Mesothelial cell of epicardium (in vitro differentiated cells): Measurements from ENCODE around the gene HMGXB3. TPM values are rescaled to one million over a fixed set of nuclear protein-coding genes. Genes with fewer than 3 reads are reported as not detected.

Source experiments
- DNase-seq, 2 experiments: peaks; one replicate each; pipeline ENCODE4 v3.0.0; 2021; ENCODE audit warnings: low spot score in 2 of 2; ENCODE audit not compliant: unreplicated experiment in 2 of 2
- H3K27ac Mint-ChIP-seq: 2 replicates; pipeline ENCODE4 v1.8.0; 2021; ENCODE audit warnings: mixed read lengths
- H3K27me3 Mint-ChIP-seq: 2 replicates; pipeline ENCODE4 v1.8.0; 2021; ENCODE audit warnings: low read depth, mixed read lengths
- H3K36me3 Mint-ChIP-seq: 2 replicates; pipeline ENCODE4 v1.8.0; 2021; ENCODE audit warnings: mixed read lengths
- H3K4me1 Mint-ChIP-seq: 2 replicates; pipeline ENCODE4 v1.8.0; 2021; ENCODE audit warnings: mixed read lengths
- H3K4me3 Mint-ChIP-seq: 2 replicates; pipeline ENCODE4 v1.8.0; 2021; ENCODE audit warnings: mild to moderate bottlenecking, moderate library complexity, mixed read lengths
- H3K9me3 Mint-ChIP-seq: 2 replicates; pipeline ENCODE4 v1.8.0; 2021; ENCODE audit warnings: mixed read lengths
- total RNA-seq: library from RNA; stranded (reverse); gene quantifications from 3 replicates; pipeline ENCODE4 v1.2.1, GENCODE V29; 2021
- TF ChIP-seq, protein P1 (sequence below): fragments of 200-600 bp; sonication (generic); IDR thresholded peaks from one replicate; pipeline ENCODE4 v1.5.0; 2021; ENCODE audit warnings: antibody characterized with exemption; ENCODE audit not compliant: unreplicated experiment

Gene HMGXB3
- total RNA-seq, 1 donor from 2014 or later, result 53.1 TPM

- H3K9me3 Mint-ChIP-seq, result peaks cover 5% of the 10 kb centered on the region
- DNase-seq, result no peak
- H3K4me3 Mint-ChIP-seq, result no peak overlapping the region
- peaks cover 3% of the 10 kb centered on the region for H3K4me1 Mint-ChIP-seq
- no peaks in the 10 kb centered on the region for H3K27me3 Mint-ChIP-seq
- TF ChIP-seq, protein P1, sequence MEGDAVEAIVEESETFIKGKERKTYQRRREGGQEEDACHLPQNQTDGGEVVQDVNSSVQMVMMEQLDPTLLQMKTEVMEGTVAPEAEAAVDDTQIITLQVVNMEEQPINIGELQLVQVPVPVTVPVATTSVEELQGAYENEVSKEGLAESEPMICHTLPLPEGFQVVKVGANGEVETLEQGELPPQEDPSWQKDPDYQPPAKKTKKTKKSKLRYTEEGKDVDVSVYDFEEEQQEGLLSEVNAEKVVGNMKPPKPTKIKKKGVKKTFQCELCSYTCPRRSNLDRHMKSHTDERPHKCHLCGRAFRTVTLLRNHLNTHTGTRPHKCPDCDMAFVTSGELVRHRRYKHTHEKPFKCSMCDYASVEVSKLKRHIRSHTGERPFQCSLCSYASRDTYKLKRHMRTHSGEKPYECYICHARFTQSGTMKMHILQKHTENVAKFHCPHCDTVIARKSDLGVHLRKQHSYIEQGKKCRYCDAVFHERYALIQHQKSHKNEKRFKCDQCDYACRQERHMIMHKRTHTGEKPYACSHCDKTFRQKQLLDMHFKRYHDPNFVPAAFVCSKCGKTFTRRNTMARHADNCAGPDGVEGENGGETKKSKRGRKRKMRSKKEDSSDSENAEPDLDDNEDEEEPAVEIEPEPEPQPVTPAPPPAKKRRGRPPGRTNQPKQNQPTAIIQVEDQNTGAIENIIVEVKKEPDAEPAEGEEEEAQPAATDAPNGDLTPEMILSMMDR, result no peak
- no peak overlapping the region for H3K27ac Mint-ChIP-seq
- no peaks in the 10 kb centered on the region for H3K36me3 Mint-ChIP-seq
Observed at GRCh38 chr5:150070821-150071220, 70.3 kb downstream of the HMGXB3 start.

DNA sequence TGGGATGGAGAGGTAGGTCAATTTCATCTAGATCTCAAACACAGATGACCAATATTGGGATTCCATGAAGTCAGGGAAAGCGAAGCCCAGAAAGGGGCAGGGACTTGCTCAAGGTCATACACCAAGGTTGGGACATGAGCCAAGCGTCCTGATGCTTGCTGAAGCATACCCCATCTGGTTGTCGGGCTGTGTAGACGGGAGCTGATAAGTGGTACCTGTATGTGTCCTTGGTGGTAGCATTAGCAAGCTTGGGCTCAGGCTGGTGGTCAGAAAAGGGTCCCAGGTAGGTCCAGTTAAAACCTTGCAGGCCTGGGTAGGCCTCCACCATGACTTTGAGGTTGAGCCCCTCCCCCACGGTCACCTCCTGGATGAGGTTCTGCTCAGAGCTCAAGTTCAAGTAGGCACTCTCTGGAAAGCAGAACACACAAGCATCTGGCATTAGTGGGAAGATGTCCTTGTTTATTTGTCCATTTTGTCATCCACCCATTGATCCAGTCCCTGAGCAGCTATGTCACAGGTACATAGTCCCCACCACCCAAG is 72.6 kb downstream of the HMGXB3 start:
- Mint-ChIP-seq H3K27me3 (no peaks in the 10 kb centered on the region), H3K4me3 (no peak overlapping the region), H3K27ac (no peak overlapping the region), H3K4me1 (peaks cover 3% of the 10 kb centered on the region), H3K36me3 (no peaks in the 10 kb centered on the region), H3K9me3 (peaks cover 5% of the 10 kb centered on the region)
- no peak for DNase-seq
- TF ChIP-seq, protein P1, result no peak

GRCh38 chr5:150073677-150074076 is 73.1 kb downstream of the HMGXB3 start:
- no peak for DNase-seq
- H3K27me3 Mint-ChIP-seq, result no peaks in the 10 kb centered on the region
- peaks cover under 1% of the 10 kb centered on the region for H3K4me1 Mint-ChIP-seq
- no peaks in the 10 kb centered on the region for H3K36me3 Mint-ChIP-seq
- H3K4me3 Mint-ChIP-seq, result no peak overlapping the region
- no peak overlapping the region for H3K27ac Mint-ChIP-seq
- TF ChIP-seq, protein P1, result no peak
- H3K9me3 Mint-ChIP-seq, result peaks cover 5% of the 10 kb centered on the region

DNA sequence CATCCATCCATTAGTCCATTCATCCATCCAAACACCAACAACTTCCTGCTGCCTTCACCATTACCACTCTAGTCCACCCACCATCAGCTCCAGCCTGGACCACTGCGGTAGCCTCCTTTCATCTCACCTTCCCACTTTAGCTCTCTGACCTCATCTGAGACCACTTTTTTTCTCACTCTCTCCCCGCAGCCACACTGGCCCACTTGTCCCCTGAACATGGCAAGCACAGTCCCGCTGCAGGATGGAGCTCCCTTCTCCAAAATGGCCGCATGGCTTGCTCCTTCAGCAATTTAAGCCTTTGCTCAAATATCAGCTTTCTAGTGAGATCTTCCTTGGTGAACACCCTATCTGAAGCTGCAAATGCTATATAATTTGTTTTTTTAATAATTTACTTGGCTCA is 74.7 kb downstream of the HMGXB3 start:
- no peak for DNase-seq

GRCh38 chr5:150075806-150076205 is 75.3 kb downstream of the HMGXB3 start:
- Mint-ChIP-seq H3K27me3 (no peaks in the 10 kb centered on the region), H3K4me1 (no peaks in the 10 kb centered on the region), H3K36me3 (no peaks in the 10 kb centered on the region), H3K9me3 (peaks cover 5% of the 10 kb centered on the region), H3K4me3 (no peak overlapping the region), H3K27ac (no peak overlapping the region)
- TF ChIP-seq, protein P1, result no peak
- DNase-seq, result peak in 1 of 2 experiments; percentile 34

More for the DNA sequence above, 74.7 kb downstream of the HMGXB3 start:
- Mint-ChIP-seq H3K36me3 (no peaks in the 10 kb centered on the region), H3K9me3 (peaks cover 5% of the 10 kb centered on the region), H3K27ac (no peak overlapping the region), H3K4me1 (no peaks in the 10 kb centered on the region), H3K4me3 (no peak overlapping the region), H3K27me3 (no peaks in the 10 kb centered on the region)
- TF ChIP-seq, protein P1, result no peak

DNA sequence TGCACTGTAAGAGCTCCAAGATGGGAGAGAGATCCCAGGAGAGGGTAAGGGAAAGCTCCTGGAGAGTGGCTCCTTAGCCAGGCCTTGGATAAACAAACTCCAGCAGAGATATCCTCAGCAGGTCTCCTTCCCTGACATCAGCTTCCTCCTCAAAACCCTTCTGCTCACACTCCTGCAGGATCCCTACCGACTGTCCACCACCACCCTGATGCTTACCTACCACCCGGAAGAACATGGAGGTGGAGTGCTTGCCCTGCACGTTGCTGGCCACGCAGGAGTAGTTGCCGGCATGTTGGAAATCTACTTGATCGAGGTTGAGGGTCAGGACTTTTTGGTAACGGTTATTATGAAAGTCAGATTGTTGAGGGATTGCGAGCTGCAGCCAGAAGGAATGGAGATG is 76.5 kb downstream of the HMGXB3 start:
- Mint-ChIP-seq H3K4me1 (peaks cover under 1% of the 10 kb centered on the region), H3K9me3 (peaks cover 5% of the 10 kb centered on the region), H3K27ac (no peak overlapping the region), H3K4me3 (no peak overlapping the region), H3K27me3 (no peaks in the 10 kb centered on the region), H3K36me3 (no peaks in the 10 kb centered on the region)
- TF ChIP-seq, protein P1, result no peak
- no peak for DNase-seq
